Gastrocnemius medialis (tissue), 4 donors: Measurements from ENCODE around the gene SIRT7. TPM values are rescaled to one million over a fixed set of nuclear protein-coding genes. Genes with fewer than 3 reads are reported as not detected.

Experiments
- ATAC-seq, 2 donors: fragments of 150-250 bp; one replicate each; pipeline ENCODE4 v1.9.1; 2016
- DNase-seq, 2 donors: peaks; one replicate each; pipeline ENCODE4 v3.0.0-alpha.2; 2019
- H3K27ac ChIP-seq, 4 donors: fragments of 200-600 bp; sonication (generic); 1 replicate in 1 of 4; 2 replicates in 3 of 4; pipeline ENCODE4 v1.5.1; 2016 to 2018; ENCODE audit warnings: mild to moderate bottlenecking in 2 of 4, moderate library complexity in 1 of 4
- H3K27me3 ChIP-seq, 3 donors: fragments of 200-600 bp; sonication (generic) in 2 of 3; 1 replicate in 1 of 3; 2 replicates in 2 of 3; pipeline versions ENCODE4 v1.5.1 to v1.6.0; 2016 to 2019; ENCODE audit warnings: mild to moderate bottlenecking in 1 of 3, moderate library complexity in 1 of 3
- H3K36me3 ChIP-seq, 2 donors: fragments of 200-600 bp; sonication (generic) in 1 of 2; one replicate each; pipeline ENCODE4 v1.5.1; 2017 to 2018
- H3K4me1 ChIP-seq, 2 donors: fragments of 200-600 bp; sonication (generic) in 1 of 2; one replicate each; pipeline ENCODE4 v1.5.1; 2016 to 2017; ENCODE audit warnings: mild to moderate bottlenecking in 2 of 2
- H3K4me3 ChIP-seq, 4 donors: fragments of 200-600 bp; sonication (generic) in 3 of 4; 1 replicate in 1 of 4; 2 replicates in 3 of 4; pipeline ENCODE4 v1.5.1; 2016 to 2019; ENCODE audit warnings: mild to moderate bottlenecking in 2 of 4
- H3K9me3 ChIP-seq, 3 donors: fragments of 200-600 bp; sonication (generic) in 2 of 3; 1 replicate in 1 of 3; 2 replicates in 2 of 3; pipeline ENCODE4 v1.5.1; 2016 to 2019
- CTCF ChIP-seq, 5 experiments: fragments of 450-650 bp in 3 of 5; fragments of 200-600 bp in 2 of 5; sonication (generic) in 2 of 5; IDR thresholded peaks in 4 of 5; conservative IDR thresholded peaks in 1 of 5; 1 replicate in 4 of 5; 2 replicates in 1 of 5; pipeline ENCODE4 v1.5.1; 2016 to 2019; ENCODE audit warnings: antibody characterized with exemption in 5 of 5, mild to moderate bottlenecking in 3 of 5, moderate library complexity in 3 of 5
- POLR2A ChIP-seq, 2 donors: fragments of 450-650 bp; IDR thresholded peaks; one replicate each; pipeline ENCODE4 v1.6.1; 2017; ENCODE audit warnings: antibody characterized with exemption in 2 of 2, mild to moderate bottlenecking in 2 of 2, moderate library complexity in 2 of 2
- in situ Hi-C, 4 donors: fragments of 200-750 bp; cut with MboI; loops; one replicate each; pipeline versions ENCODE4 v1.15.0 to v1.8.0; 2017; ENCODE audit warnings: low sequenced_read_pairs in 4 of 4
- intact Hi-C: fragments of 100-400 bp; cut with DNase I; formaldehyde crosslinking; loops from one replicate; pipeline ENCODE4 v1.15.1; 2023; ENCODE audit warnings: low total_unique reads
- total RNA-seq, 4 donors: library from RNA; depleted of rRNA; stranded (reverse); fragments of >200 nt; gene quantifications; one replicate each; pipeline versions ENCODE4 v1.1.0 to v1.2.3, GENCODE V29; 2016

Gene SIRT7
- total RNA-seq, 4 donors from 2014 or later: 7.2 to 11.4 (median 8.3) TPM

GRCh38 chr17:81866440-81867169 lies 51.4 kb downstream of the SIRT7 start:
- DNase-seq (no peak), ATAC-seq (no peak)
- no peaks in the 10 kb centered on the region for H3K9me3 ChIP-seq
- peaks cover 55 to 62% of the 10 kb centered on the region in 2 donors for H3K4me1 ChIP-seq
- peaks cover 0 to 21% of the 10 kb centered on the region in 2 donors for H3K36me3 ChIP-seq
- no peak overlapping the region for H3K4me3 ChIP-seq
- no peaks in the 10 kb centered on the region for H3K27me3 ChIP-seq
- in situ Hi-C loops (no loop called here), intact Hi-C loops (no loop called here)
- no peak for TF ChIP-seq POLR2A (IDR thresholded peaks at IDR 0.05)
- H3K27ac ChIP-seq: peak overlapping the region; percentile 94 to 99 (median 97)

GRCh38 chr17:81865733-81866439 lies 52.1 kb downstream of the SIRT7 start:
- intact Hi-C loops: no loop called here
- H3K36me3 ChIP-seq: peaks cover 0 to 21% of the 10 kb centered on the region in 2 donors

GRCh38 chr17:81865358-81865732 lies 52.6 kb downstream of the SIRT7 start:
- no peak for ATAC-seq
- Histone ChIP-seq H3K27me3 (no peaks in the 10 kb centered on the region), H3K9me3 (no peaks in the 10 kb centered on the region), H3K4me3 (no peak overlapping the region), H3K36me3 (peaks cover 0 to 21% of the 10 kb centered on the region in 2 donors), H3K4me1 (peaks cover 56 to 63% of the 10 kb centered on the region in 2 donors), H3K27ac (peak overlapping the region; percentile 1 to 99 (median 49))
- intact Hi-C loops (no loop called here), in situ Hi-C loops (no loop called here)
- DNase-seq: no peak
- TF ChIP-seq CTCF (IDR thresholded peaks at IDR 0.05 in 4 of 5, conservative IDR thresholded peaks at IDR 0.05 in 1 of 5) (no peak), POLR2A (IDR thresholded peaks at IDR 0.05) (no peak)

More at GRCh38 chr17:81865733-81866439, 52.1 kb downstream of the SIRT7 start:
- Histone ChIP-seq H3K4me3 (no peak overlapping the region), H3K27me3 (no peaks in the 10 kb centered on the region), H3K4me1 (peaks cover 58 to 64% of the 10 kb centered on the region in 2 donors), H3K9me3 (no peaks in the 10 kb centered on the region), H3K27ac (peak overlapping the region; percentile 4 to 99 (median 70))
- no peak for TF ChIP-seq CTCF (IDR thresholded peaks at IDR 0.05 in 4 of 5, conservative IDR thresholded peaks at IDR 0.05 in 1 of 5)
- TF ChIP-seq POLR2A (IDR thresholded peaks at IDR 0.05): no peak
- in situ Hi-C loops: no loop called here
- ATAC-seq: no peak
- DNase-seq: no peak

GRCh38 chr17:81863833-81864768 lies 53.9 kb downstream of the SIRT7 start:
- no peak for ATAC-seq
- Histone ChIP-seq H3K27ac (peak overlapping the region; percentile 99 to 100 (median 99)), H3K27me3 (no peaks in the 10 kb centered on the region), H3K4me1 (peaks cover 50 to 57% of the 10 kb centered on the region in 2 donors), H3K36me3 (peaks cover 0 to 13% of the 10 kb centered on the region in 2 donors), H3K9me3 (no peaks in the 10 kb centered on the region), H3K4me3 (no peak overlapping the region)
- in situ Hi-C loops: no loop called here
- no peak for DNase-seq
- TF ChIP-seq POLR2A (IDR thresholded peaks at IDR 0.05): no peak
- TF ChIP-seq CTCF (IDR thresholded peaks at IDR 0.05 in 4 of 5, conservative IDR thresholded peaks at IDR 0.05 in 1 of 5): no peak
- intact Hi-C loops: no loop called here
